H1 (cell line): Measurements from ENCODE around the gene MLF1. TPM values are rescaled to one million over a fixed set of nuclear protein-coding genes. Genes with fewer than 3 reads are reported as not detected.

Experiments used
- CTBP2 ChIP-seq: IDR thresholded peaks from 2 replicates; pipeline ENCODE4 v1.7.0; 2011; ENCODE audit warnings: borderline replicate concordance, mild to moderate bottlenecking, moderate library complexity, mixed read lengths, low read length; ENCODE audit not compliant: insufficient read depth, insufficient read length
- POU5F1 ChIP-seq: IDR thresholded peaks from 2 replicates; pipeline ENCODE4 v1.6.1; 2011; ENCODE audit warnings: low read depth, mild to moderate bottlenecking, low read length, moderate library complexity
- RAD21 ChIP-seq, 2 experiments: IDR thresholded peaks in 1 of 2; conservative IDR thresholded peaks in 1 of 2; 2 replicates each; pipeline ENCODE4 v1.6.1; 2011; ENCODE audit warnings: low read depth in 2 of 2, low read length in 2 of 2, improper control_type of control experiment in 1 of 2, inconsistent platforms in 1 of 2, mild to moderate bottlenecking in 1 of 2, moderate library complexity in 1 of 2
- RBBP5 ChIP-seq: IDR thresholded peaks from 2 replicates; pipeline ENCODE4 v1.7.1; 2012; ENCODE audit warnings: low read depth, mild to moderate bottlenecking, inconsistent platforms, low read length, moderate library complexity, borderline replicate concordance
- RFX5 ChIP-seq: IDR thresholded peaks from 2 replicates; pipeline ENCODE4 v1.6.1; 2011; ENCODE audit warnings: low read depth, low read length, improper control_type of control experiment, borderline replicate concordance
- YY1 ChIP-seq: IDR thresholded peaks from 2 replicates; pipeline ENCODE4 v1.6.1; 2011; ENCODE audit warnings: low read depth, mild to moderate bottlenecking, low read length
- polyA plus RNA-seq, 7 experiments: library from polyadenylated mRNA; depleted of rRNA in 3 of 7; stranded (reverse) in 5 of 7; unstranded in 2 of 7; fragments of >200 nt in 5 of 7; fragments of 200-250 nt in 2 of 7; gene quantifications; 1 replicate in 5 of 7; 2 replicates in 1 of 7; 4 replicates in 1 of 7; pipeline versions ENCODE4 v1.2.1 to v1.2.3, GENCODE V29; 2011 to 2013; ENCODE audit warnings: missing spikeins in 2 of 7, mixed read lengths in 2 of 7
- total RNA-seq: library from RNA; stranded (reverse); fragmentation: NEBNext Ultra II Directional; extraction: Animal tissue kit (Norgen Biotek cat#: 25700); gene quantifications from 2 replicates; pipeline ENCODE4 v1.2.1, GENCODE V29; 2021
- TF ChIP-seq, protein P1 (sequence below): fragments of 300-600 bp; sonication (generic); IDR thresholded peaks from 2 replicates; pipeline ENCODE4 v1.7.1; 2012; ENCODE audit warnings: low read length, moderate library complexity, mild to moderate bottlenecking, inconsistent platforms; ENCODE audit not compliant: insufficient replicate concordance
- TF ChIP-seq, protein P2 (sequence below), 3 experiments: IDR thresholded peaks; 1 replicate in 2 of 3; 2 replicates in 1 of 3; pipeline versions ENCODE4 v1.5.1 to v1.6.1; 2011; ENCODE audit warnings: low read length in 3 of 3, mild to moderate bottlenecking in 3 of 3, inconsistent platforms in 2 of 3, low read depth in 1 of 3, moderate library complexity in 1 of 3; ENCODE audit not compliant: insufficient read depth in 1 of 3; ENCODE audit errors: control extremely low read depth in 1 of 3

Gene MLF1
- total and polyA plus RNA-seq, 2 of the 8 experiments (the other 6 are each of a cell fraction or from before 2014, with no cell fraction given): 13.4 to 48.9 TPM

DNA sequence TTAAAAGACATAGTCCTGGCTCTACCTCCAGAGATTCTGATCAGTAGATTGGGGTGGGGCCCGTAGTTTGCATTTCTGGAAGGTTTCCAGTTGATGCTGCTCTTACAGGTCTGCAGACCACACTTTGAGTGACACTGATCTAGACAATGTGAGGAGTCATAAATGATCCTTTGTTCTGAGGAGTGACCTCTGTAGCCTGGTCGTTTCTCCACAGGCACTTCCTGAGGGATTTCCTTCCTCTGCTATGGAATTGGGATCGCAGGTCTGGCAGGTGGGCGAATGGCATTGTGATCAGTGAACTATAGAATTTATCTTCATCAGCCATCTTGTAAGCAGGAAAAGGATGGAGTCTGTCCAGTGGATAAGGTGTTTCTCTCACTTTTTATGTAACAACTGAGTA, 78.8 kb downstream of the MLF1 start (continued):
- TF ChIP-seq, protein P1, sequence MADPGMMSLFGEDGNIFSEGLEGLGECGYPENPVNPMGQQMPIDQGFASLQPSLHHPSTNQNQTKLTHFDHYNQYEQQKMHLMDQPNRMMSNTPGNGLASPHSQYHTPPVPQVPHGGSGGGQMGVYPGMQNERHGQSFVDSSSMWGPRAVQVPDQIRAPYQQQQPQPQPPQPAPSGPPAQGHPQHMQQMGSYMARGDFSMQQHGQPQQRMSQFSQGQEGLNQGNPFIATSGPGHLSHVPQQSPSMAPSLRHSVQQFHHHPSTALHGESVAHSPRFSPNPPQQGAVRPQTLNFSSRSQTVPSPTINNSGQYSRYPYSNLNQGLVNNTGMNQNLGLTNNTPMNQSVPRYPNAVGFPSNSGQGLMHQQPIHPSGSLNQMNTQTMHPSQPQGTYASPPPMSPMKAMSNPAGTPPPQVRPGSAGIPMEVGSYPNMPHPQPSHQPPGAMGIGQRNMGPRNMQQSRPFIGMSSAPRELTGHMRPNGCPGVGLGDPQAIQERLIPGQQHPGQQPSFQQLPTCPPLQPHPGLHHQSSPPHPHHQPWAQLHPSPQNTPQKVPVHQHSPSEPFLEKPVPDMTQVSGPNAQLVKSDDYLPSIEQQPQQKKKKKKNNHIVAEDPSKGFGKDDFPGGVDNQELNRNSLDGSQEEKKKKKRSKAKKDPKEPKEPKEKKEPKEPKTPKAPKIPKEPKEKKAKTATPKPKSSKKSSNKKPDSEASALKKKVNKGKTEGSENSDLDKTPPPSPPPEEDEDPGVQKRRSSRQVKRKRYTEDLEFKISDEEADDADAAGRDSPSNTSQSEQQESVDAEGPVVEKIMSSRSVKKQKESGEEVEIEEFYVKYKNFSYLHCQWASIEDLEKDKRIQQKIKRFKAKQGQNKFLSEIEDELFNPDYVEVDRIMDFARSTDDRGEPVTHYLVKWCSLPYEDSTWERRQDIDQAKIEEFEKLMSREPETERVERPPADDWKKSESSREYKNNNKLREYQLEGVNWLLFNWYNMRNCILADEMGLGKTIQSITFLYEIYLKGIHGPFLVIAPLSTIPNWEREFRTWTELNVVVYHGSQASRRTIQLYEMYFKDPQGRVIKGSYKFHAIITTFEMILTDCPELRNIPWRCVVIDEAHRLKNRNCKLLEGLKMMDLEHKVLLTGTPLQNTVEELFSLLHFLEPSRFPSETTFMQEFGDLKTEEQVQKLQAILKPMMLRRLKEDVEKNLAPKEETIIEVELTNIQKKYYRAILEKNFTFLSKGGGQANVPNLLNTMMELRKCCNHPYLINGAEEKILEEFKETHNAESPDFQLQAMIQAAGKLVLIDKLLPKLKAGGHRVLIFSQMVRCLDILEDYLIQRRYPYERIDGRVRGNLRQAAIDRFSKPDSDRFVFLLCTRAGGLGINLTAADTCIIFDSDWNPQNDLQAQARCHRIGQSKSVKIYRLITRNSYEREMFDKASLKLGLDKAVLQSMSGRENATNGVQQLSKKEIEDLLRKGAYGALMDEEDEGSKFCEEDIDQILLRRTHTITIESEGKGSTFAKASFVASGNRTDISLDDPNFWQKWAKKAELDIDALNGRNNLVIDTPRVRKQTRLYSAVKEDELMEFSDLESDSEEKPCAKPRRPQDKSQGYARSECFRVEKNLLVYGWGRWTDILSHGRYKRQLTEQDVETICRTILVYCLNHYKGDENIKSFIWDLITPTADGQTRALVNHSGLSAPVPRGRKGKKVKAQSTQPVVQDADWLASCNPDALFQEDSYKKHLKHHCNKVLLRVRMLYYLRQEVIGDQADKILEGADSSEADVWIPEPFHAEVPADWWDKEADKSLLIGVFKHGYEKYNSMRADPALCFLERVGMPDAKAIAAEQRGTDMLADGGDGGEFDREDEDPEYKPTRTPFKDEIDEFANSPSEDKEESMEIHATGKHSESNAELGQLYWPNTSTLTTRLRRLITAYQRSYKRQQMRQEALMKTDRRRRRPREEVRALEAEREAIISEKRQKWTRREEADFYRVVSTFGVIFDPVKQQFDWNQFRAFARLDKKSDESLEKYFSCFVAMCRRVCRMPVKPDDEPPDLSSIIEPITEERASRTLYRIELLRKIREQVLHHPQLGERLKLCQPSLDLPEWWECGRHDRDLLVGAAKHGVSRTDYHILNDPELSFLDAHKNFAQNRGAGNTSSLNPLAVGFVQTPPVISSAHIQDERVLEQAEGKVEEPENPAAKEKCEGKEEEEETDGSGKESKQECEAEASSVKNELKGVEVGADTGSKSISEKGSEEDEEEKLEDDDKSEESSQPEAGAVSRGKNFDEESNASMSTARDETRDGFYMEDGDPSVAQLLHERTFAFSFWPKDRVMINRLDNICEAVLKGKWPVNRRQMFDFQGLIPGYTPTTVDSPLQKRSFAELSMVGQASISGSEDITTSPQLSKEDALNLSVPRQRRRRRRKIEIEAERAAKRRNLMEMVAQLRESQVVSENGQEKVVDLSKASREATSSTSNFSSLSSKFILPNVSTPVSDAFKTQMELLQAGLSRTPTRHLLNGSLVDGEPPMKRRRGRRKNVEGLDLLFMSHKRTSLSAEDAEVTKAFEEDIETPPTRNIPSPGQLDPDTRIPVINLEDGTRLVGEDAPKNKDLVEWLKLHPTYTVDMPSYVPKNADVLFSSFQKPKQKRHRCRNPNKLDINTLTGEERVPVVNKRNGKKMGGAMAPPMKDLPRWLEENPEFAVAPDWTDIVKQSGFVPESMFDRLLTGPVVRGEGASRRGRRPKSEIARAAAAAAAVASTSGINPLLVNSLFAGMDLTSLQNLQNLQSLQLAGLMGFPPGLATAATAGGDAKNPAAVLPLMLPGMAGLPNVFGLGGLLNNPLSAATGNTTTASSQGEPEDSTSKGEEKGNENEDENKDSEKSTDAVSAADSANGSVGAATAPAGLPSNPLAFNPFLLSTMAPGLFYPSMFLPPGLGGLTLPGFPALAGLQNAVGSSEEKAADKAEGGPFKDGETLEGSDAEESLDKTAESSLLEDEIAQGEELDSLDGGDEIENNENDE: no peak
- TF ChIP-seq RAD21 (IDR thresholded peaks at IDR 0.05 in 1 of 2, conservative IDR thresholded peaks at IDR 0.05 in 1 of 2; ENCODE audit: low read depth in 2 of 2, low read length in 2 of 2) (no peak), CTBP2 (no peak), RBBP5 (no peak), YY1 (no peak), RFX5 (no peak), POU5F1 (no peak)
- TF ChIP-seq, protein P2, sequence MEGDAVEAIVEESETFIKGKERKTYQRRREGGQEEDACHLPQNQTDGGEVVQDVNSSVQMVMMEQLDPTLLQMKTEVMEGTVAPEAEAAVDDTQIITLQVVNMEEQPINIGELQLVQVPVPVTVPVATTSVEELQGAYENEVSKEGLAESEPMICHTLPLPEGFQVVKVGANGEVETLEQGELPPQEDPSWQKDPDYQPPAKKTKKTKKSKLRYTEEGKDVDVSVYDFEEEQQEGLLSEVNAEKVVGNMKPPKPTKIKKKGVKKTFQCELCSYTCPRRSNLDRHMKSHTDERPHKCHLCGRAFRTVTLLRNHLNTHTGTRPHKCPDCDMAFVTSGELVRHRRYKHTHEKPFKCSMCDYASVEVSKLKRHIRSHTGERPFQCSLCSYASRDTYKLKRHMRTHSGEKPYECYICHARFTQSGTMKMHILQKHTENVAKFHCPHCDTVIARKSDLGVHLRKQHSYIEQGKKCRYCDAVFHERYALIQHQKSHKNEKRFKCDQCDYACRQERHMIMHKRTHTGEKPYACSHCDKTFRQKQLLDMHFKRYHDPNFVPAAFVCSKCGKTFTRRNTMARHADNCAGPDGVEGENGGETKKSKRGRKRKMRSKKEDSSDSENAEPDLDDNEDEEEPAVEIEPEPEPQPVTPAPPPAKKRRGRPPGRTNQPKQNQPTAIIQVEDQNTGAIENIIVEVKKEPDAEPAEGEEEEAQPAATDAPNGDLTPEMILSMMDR (IDR thresholded peaks at IDR 0.05; ENCODE audit: control extremely low read depth in 1 of 3, insufficient read depth in 1 of 3, low read depth in 1 of 3, low read length in 3 of 3): no peak
